AG04450 (cell line): ENCODE results near the gene SLC44A3. TPM values are rescaled to one million over a fixed set of nuclear protein-coding genes. Genes with fewer than 3 reads are reported as not detected.

Experiments used
- CTCF ChIA-PET: fragments of 300-600, 350-600 bp; formaldehyde crosslinking; extraction: SDS; loops from one replicate; lab custom pipeline; 2022; ENCODE audit warnings: antibody characterized with exemption, inconsistent platforms; lab: Charles Lee
- POLR2A ChIA-PET: fragments of 350-600 bp; formaldehyde crosslinking; extraction: SDS; loops from one replicate; lab custom pipeline; 2021; ENCODE audit warnings: antibody characterized with exemption, inconsistent platforms; lab: Yijun Ruan, JAX
- DNase-seq: peaks from one replicate; pipeline ENCODE4 v3.0.0-alpha.2; 2011; ENCODE audit warnings: low read depth, low spot score
- H3K27ac ChIP-seq: one replicate; pipeline ENCODE4 v1.5.1; 2012; ENCODE audit warnings: low read depth, low read length, control low read depth
- H3K27me3 ChIP-seq: one replicate; pipeline ENCODE4 v1.6.0; 2012; ENCODE audit warnings: low read length; ENCODE audit not compliant: control insufficient read depth, insufficient read depth
- H3K4me3 ChIP-seq: 2 replicates; pipeline ENCODE4 v1.5.1; 2011; ENCODE audit warnings: mild to moderate bottlenecking, low read depth, low read length, control low read depth
- H3K9me3 ChIP-seq: 2 replicates; pipeline ENCODE4 v1.5.1; 2012; ENCODE audit warnings: low read length; ENCODE audit not compliant: control insufficient read depth, insufficient read depth
- CTCF ChIP-seq: IDR thresholded peaks from 2 replicates; pipeline ENCODE4 v1.5.1; 2011; ENCODE audit warnings: low read depth, low read length, control low read depth, inconsistent platforms
- polyA plus RNA-seq: library from polyadenylated mRNA; depleted of rRNA; stranded (reverse); fragments of >200 nt; gene quantifications from 2 replicates; pipeline ENCODE4 v1.2.3, GENCODE V29; 2011

Gene SLC44A3
- polyA plus RNA-seq, 1 experiment: 3.4 TPM

- POLR2A ChIA-PET: no interaction called here
- H3K27me3 ChIP-seq: no peaks in the 10 kb centered on the region
- no peaks in the 10 kb centered on the region for H3K9me3 ChIP-seq
- TF ChIP-seq CTCF: no peak
- H3K27ac ChIP-seq: no peak overlapping the region
- CTCF ChIA-PET: no interaction called here
- H3K4me3 ChIP-seq: no peak overlapping the region
- DNase-seq: no peak
Observed at GRCh38 chr1:94843430-94843829, 23.3 kb downstream of the SLC44A3 start.

- H3K27me3 ChIP-seq: no peaks in the 10 kb centered on the region
- TF ChIP-seq CTCF: no peak
- DNase-seq: no peak
- H3K4me3 ChIP-seq: no peak overlapping the region
- no peak overlapping the region for H3K27ac ChIP-seq
- POLR2A ChIA-PET: interaction anchor here (1.5 kb wide), 1 partner anchor 83 kb away, joined by 3 read pairs; the partner anchor contains the start of gene CNN3
- CTCF ChIA-PET: interaction anchor here (2.8 kb wide), 1 partner anchor 10 kb away, joined by 14 read pairs; no protein-coding TSS in a partner anchor
- H3K9me3 ChIP-seq: no peaks in the 10 kb centered on the region
Observed at GRCh38 chr1:94843846-94844245, 23.7 kb downstream of the SLC44A3 start.

- no peak overlapping the region for H3K4me3 ChIP-seq
- no peak for TF ChIP-seq CTCF
- CTCF ChIA-PET: interaction anchor here (2.8 to 3.7 kb wide), 3 partner anchors 8 to 197 kb away, joined by 14 to 16 read pairs (median 14); no protein-coding TSS in a partner anchor
- no peaks in the 10 kb centered on the region for H3K27me3 ChIP-seq
- H3K27ac ChIP-seq: no peak overlapping the region
- DNase-seq: no peak
- H3K9me3 ChIP-seq: no peaks in the 10 kb centered on the region
- POLR2A ChIA-PET: interaction anchor here (0.7 kb wide), 2 partner anchors 18 to 316 kb away, joined by 3 to 6 read pairs; no protein-coding TSS in a partner anchor
Observed at GRCh38 chr1:94846308-94846707, 26.2 kb downstream of the SLC44A3 start.

GRCh38 chr1:94851571-94851970, 31.4 kb downstream of the SLC44A3 start:
- TF ChIP-seq CTCF: no peak
- Histone ChIP-seq H3K27ac (no peak overlapping the region), H3K4me3 (no peak overlapping the region), H3K27me3 (no peaks in the 10 kb centered on the region), H3K9me3 (no peaks in the 10 kb centered on the region)
- CTCF ChIA-PET: interaction anchor here (0.5 to 12.1 kb wide), 5 partner anchors 76 to 382 kb away, joined by 3 to 266 read pairs (median 6); partner anchors contain the start of genes CNN3 and RWDD3
- POLR2A ChIA-PET: no interaction called here
- DNase-seq: no peak

GRCh38 chr1:94852788-94853187, 32.6 kb downstream of the SLC44A3 start:
- H3K27ac ChIP-seq: no peak overlapping the region
- CTCF ChIA-PET: interaction anchor here (9.0 to 12.1 kb wide), 2 partner anchors 188 to 192 kb away, joined by 192 to 266 read pairs; no protein-coding TSS in a partner anchor
- H3K9me3 ChIP-seq: no peaks in the 10 kb centered on the region
- peak; percentile 31; the same call in 1 of the 2 replicates for TF ChIP-seq CTCF
- H3K4me3 ChIP-seq: no peak overlapping the region
- no peak for DNase-seq
- POLR2A ChIA-PET: no interaction called here
- H3K27me3 ChIP-seq: no peaks in the 10 kb centered on the region
